Measurements from ENCODE around the gene NLE1. TPM values are rescaled to one million over a fixed set of nuclear protein-coding genes. Genes with fewer than 3 reads are reported as not detected.

The NLE1 gene
- polyA plus RNA-seq, 1 donor from 2014 or later = 30.8 TPM

DNA sequence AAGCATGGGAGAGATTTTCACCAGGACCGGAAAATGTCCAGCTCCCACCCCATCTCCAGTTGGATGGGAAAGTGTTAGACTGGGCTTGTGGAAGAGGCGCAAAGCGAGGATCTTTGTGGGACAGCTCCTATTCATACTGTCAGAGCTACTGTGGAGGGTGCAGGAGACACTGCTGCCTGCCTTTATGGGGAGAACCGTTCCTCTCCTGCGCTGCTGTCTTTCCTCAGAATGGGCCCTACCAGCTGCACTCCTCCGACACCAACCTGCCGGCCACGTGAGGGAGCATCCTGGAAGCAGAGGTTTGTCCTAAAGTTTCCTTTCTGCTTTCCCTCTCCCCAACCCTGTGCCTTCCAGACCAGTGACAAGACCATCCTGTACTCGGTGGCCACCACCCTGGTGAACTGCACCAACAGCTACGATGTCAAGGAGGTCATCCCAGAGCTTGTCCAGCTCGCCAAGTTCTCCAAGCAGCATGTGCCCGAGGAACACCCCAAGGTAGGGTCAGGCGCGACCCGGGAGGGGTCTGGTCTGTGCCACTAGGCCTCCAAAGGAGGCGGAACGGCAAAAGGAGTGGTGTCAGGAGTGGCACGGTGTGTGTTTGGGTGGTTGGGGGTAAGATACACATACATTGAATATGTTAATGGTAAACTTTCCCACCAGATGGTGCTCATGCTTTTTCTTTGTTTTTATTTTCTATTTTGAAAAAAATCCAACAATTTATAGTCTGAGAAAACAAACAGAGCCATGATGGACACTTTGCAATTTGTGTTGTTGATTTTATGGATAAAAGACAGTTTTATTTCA is 29.1 kb upstream of the NLE1 start:
- H3K27ac ChIP-seq (ENCODE audit: low read length) = no peak overlapping the region
- H3K4me2 ChIP-seq (ENCODE audit: low read length) = no peak overlapping the region
- no peaks in the 10 kb centered on the region for H3K36me3 ChIP-seq (ENCODE audit: insufficient read depth, low read length)
- no peaks in the 10 kb centered on the region for H3K9me3 ChIP-seq (ENCODE audit: low read length)
- H3K4me3 ChIP-seq (ENCODE audit: low read length) = no peak overlapping the region
- H3K27me3 ChIP-seq (ENCODE audit: insufficient read depth, low read depth, low read length) = no peaks in the 10 kb centered on the region
- no peaks in the 10 kb centered on the region for H4K20me1 ChIP-seq (ENCODE audit: insufficient read depth)
- TF ChIP-seq EP300 (conservative IDR thresholded peaks at IDR 0.05; ENCODE audit: poor library complexity, severe bottlenecking) (no peak), RAD21 (conservative IDR thresholded peaks at IDR 0.05) (peak; percentile 22)
- TF ChIP-seq, protein P1, sequence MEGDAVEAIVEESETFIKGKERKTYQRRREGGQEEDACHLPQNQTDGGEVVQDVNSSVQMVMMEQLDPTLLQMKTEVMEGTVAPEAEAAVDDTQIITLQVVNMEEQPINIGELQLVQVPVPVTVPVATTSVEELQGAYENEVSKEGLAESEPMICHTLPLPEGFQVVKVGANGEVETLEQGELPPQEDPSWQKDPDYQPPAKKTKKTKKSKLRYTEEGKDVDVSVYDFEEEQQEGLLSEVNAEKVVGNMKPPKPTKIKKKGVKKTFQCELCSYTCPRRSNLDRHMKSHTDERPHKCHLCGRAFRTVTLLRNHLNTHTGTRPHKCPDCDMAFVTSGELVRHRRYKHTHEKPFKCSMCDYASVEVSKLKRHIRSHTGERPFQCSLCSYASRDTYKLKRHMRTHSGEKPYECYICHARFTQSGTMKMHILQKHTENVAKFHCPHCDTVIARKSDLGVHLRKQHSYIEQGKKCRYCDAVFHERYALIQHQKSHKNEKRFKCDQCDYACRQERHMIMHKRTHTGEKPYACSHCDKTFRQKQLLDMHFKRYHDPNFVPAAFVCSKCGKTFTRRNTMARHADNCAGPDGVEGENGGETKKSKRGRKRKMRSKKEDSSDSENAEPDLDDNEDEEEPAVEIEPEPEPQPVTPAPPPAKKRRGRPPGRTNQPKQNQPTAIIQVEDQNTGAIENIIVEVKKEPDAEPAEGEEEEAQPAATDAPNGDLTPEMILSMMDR (IDR thresholded peaks at IDR 0.05; ENCODE audit: poor library complexity, severe bottlenecking) = peak; percentile 26
- H3K9me2 ChIP-seq (ENCODE audit: insufficient read depth, low read length) = no peaks in the 10 kb centered on the region
- H3K9ac ChIP-seq (ENCODE audit: low read length) = no peak overlapping the region
- no peaks in the 10 kb centered on the region for H3K79me2 ChIP-seq (replicated peaks; ENCODE audit: insufficient read depth, low read length)
- H2AFZ ChIP-seq (ENCODE audit: low read depth, low read length) = no peak overlapping the region
- no peaks in the 10 kb centered on the region for H3F3A ChIP-seq (ENCODE audit: insufficient read depth, low read length, poor library complexity, severe bottlenecking)

DNA sequence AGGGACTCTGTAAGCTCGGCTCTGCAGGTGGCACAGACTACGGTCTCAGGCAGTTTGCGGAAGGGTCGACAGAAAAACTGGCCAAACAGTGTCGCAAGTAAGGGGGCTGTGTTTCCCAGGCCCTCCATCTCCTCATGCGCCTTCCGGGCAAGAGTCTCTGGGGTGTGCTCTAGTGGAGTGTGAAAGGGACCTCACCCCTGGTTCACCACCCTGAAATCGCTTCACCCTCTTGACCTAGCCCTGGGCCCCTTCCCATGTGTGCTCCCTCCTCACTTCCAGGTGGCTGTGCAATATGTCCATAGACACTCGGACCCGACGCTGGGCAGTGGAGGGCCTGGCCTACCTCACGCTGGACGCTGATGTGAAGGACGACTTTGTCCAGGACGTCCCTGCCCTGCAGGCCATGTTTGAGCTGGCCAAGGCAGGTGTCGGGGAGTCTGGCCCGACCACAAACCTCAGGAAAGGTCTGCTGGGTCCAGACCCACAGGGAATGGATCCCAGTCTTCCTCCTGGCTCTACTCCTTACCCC is 27.8 kb upstream of the NLE1 start:
- H4K20me1 ChIP-seq (ENCODE audit: insufficient read depth) = no peaks in the 10 kb centered on the region
- TF ChIP-seq, protein P2, sequence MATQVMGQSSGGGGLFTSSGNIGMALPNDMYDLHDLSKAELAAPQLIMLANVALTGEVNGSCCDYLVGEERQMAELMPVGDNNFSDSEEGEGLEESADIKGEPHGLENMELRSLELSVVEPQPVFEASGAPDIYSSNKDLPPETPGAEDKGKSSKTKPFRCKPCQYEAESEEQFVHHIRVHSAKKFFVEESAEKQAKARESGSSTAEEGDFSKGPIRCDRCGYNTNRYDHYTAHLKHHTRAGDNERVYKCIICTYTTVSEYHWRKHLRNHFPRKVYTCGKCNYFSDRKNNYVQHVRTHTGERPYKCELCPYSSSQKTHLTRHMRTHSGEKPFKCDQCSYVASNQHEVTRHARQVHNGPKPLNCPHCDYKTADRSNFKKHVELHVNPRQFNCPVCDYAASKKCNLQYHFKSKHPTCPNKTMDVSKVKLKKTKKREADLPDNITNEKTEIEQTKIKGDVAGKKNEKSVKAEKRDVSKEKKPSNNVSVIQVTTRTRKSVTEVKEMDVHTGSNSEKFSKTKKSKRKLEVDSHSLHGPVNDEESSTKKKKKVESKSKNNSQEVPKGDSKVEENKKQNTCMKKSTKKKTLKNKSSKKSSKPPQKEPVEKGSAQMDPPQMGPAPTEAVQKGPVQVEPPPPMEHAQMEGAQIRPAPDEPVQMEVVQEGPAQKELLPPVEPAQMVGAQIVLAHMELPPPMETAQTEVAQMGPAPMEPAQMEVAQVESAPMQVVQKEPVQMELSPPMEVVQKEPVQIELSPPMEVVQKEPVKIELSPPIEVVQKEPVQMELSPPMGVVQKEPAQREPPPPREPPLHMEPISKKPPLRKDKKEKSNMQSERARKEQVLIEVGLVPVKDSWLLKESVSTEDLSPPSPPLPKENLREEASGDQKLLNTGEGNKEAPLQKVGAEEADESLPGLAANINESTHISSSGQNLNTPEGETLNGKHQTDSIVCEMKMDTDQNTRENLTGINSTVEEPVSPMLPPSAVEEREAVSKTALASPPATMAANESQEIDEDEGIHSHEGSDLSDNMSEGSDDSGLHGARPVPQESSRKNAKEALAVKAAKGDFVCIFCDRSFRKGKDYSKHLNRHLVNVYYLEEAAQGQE (IDR thresholded peaks at IDR 0.05; ENCODE audit: borderline replicate concordance) = no peak
- no peak for TF ChIP-seq EZH2 (IDR thresholded peaks at IDR 0.05; ENCODE audit: borderline replicate concordance, insufficient read depth, low read length, poor library complexity, severe bottlenecking)
- TF ChIP-seq, protein P1 (IDR thresholded peaks at IDR 0.05; ENCODE audit: poor library complexity, severe bottlenecking) = no peak
- TF ChIP-seq RAD21 (conservative IDR thresholded peaks at IDR 0.05) = no peak
- TF ChIP-seq EP300 (conservative IDR thresholded peaks at IDR 0.05; ENCODE audit: poor library complexity, severe bottlenecking) = no peak
- no peak for TF ChIP-seq TAF1 (IDR thresholded peaks at IDR 0.05; ENCODE audit: low read depth)
- no peak for TF ChIP-seq MXI1 (conservative IDR thresholded peaks at IDR 0.05; ENCODE audit: poor library complexity, severe bottlenecking)
- no peak for TF ChIP-seq POLR2AphosphoS5 (IDR thresholded peaks at IDR 0.05)
- no peak overlapping the region for H3K4me2 ChIP-seq (ENCODE audit: low read length)
- no peaks in the 10 kb centered on the region for H3K9me3 ChIP-seq (ENCODE audit: low read length)
- no peak overlapping the region for H3K27ac ChIP-seq (ENCODE audit: low read length)
- no peaks in the 10 kb centered on the region for H3K9me2 ChIP-seq (ENCODE audit: insufficient read depth, low read length)
- no peak overlapping the region for H3K4me3 ChIP-seq (ENCODE audit: low read length)
- no peaks in the 10 kb centered on the region for H3K36me3 ChIP-seq (ENCODE audit: insufficient read depth, low read length)
- no peak overlapping the region for H2AFZ ChIP-seq (ENCODE audit: low read depth, low read length)
- no peaks in the 10 kb centered on the region for H3K79me2 ChIP-seq (replicated peaks; ENCODE audit: insufficient read depth, low read length)
- H3K9ac ChIP-seq (ENCODE audit: low read length) = no peak overlapping the region
- no peaks in the 10 kb centered on the region for H3K27me3 ChIP-seq (ENCODE audit: insufficient read depth, low read depth, low read length)
- no peaks in the 10 kb centered on the region for H3F3A ChIP-seq (ENCODE audit: insufficient read depth, low read length, poor library complexity, severe bottlenecking)

Data from neural cell (in vitro differentiated cells).